Nephron progenitor cell (in vitro differentiated cells): ENCODE measurements around the gene HTR5A.

ENCODE experiments used
- DNase-seq: peaks from one replicate; pipeline ENCODE4 v3.0.0; 2021
- H3K27ac Mint-ChIP-seq: 2 replicates; pipeline ENCODE4 v1.8.0; 2021; ENCODE audit warnings: mild to moderate bottlenecking, moderate library complexity, mixed read lengths
- H3K27me3 Mint-ChIP-seq: 2 replicates; pipeline ENCODE4 v1.8.0; 2021; ENCODE audit warnings: mild to moderate bottlenecking, low read depth, mixed read lengths; ENCODE audit not compliant: poor library complexity
- H3K36me3 Mint-ChIP-seq: 2 replicates; pipeline ENCODE4 v1.8.0; 2021; ENCODE audit warnings: low read depth, mixed read lengths
- H3K4me1 Mint-ChIP-seq: 2 replicates; pipeline ENCODE4 v1.8.0; 2021; ENCODE audit warnings: mixed read lengths
- H3K4me3 Mint-ChIP-seq: 2 replicates; pipeline ENCODE4 v1.8.0; 2021; ENCODE audit warnings: mild to moderate bottlenecking, moderate library complexity, mixed read lengths
- H3K9me3 Mint-ChIP-seq: 2 replicates; pipeline ENCODE4 v1.8.0; 2021; ENCODE audit warnings: mild to moderate bottlenecking, moderate library complexity, mixed read lengths
- CTCF ChIP-seq: fragments of 200-600 bp; sonication (generic); IDR thresholded peaks from 2 replicates; pipeline ENCODE4 v1.5.0; 2021; ENCODE audit warnings: antibody characterized with exemption

Gene HTR5A

GRCh38 chr7:155093596-155093995 is 23.5 kb downstream of the HTR5A start:
- no peak for TF ChIP-seq CTCF
- Mint-ChIP-seq H3K4me1 (peaks cover 6% of the 10 kb centered on the region), H3K27ac (no peak overlapping the region), H3K27me3 (peaks cover 20% of the 10 kb centered on the region), H3K4me3 (no peak overlapping the region), H3K36me3 (no peaks in the 10 kb centered on the region), H3K9me3 (peaks cover 13% of the 10 kb centered on the region)
- DNase-seq = no peak

- Mint-ChIP-seq H3K4me3 (no peak overlapping the region), H3K4me1 (peaks cover 6% of the 10 kb centered on the region), H3K36me3 (no peaks in the 10 kb centered on the region), H3K27me3 (peaks cover 21% of the 10 kb centered on the region), H3K9me3 (peaks cover 13% of the 10 kb centered on the region), H3K27ac (no peak overlapping the region)
- no peak for TF ChIP-seq CTCF
- DNase-seq = no peak
These were observed 24.6 kb downstream of the HTR5A start for GRCh38 chr7:155094636-155095135.

- Mint-ChIP-seq H3K27me3 (peaks cover 27% of the 10 kb centered on the region), H3K4me3 (no peak overlapping the region), H3K27ac (no peak overlapping the region), H3K9me3 (peaks cover 13% of the 10 kb centered on the region), H3K36me3 (no peaks in the 10 kb centered on the region), H3K4me1 (no peaks in the 10 kb centered on the region)
- TF ChIP-seq CTCF = no peak
- no peak for DNase-seq
These were observed 27.2 kb downstream of the HTR5A start for GRCh38 chr7:155097338-155097737.

- no peaks in the 10 kb centered on the region for H3K36me3 Mint-ChIP-seq
- no peak for DNase-seq
- H3K9me3 Mint-ChIP-seq = no peaks in the 10 kb centered on the region
- H3K27ac Mint-ChIP-seq = no peak overlapping the region
- H3K4me1 Mint-ChIP-seq = peaks cover 4% of the 10 kb centered on the region
- no peak for TF ChIP-seq CTCF
- no peak overlapping the region for H3K4me3 Mint-ChIP-seq
- peaks cover 26% of the 10 kb centered on the region for H3K27me3 Mint-ChIP-seq
These were observed 33.7 kb downstream of the HTR5A start for GRCh38 chr7:155103839-155104238.

DNA sequence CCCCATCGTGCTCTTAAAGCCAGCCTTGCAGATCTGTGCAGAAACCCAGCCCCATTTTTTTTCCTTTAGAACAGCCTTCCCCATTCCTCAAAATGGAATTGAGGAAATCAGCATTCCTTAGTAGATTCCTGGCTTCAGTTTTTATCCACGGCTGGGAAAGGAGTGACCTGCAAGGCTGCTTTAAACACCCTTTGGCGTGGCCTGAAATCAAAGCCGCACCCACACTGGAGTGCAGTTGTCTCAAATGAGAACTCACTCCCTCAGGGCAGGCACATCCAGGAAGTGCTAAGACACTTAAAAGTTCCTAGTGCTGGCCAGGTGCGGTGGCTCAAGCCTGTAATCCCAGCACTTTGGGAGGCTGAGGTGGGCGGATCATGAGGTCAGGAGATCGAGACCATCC is 34.8 kb downstream of the HTR5A start:
- Mint-ChIP-seq H3K4me3 (no peak overlapping the region), H3K27me3 (peaks cover 34% of the 10 kb centered on the region)

More for the DNA sequence above, 34.8 kb downstream of the HTR5A start:
- Mint-ChIP-seq H3K36me3 (no peaks in the 10 kb centered on the region), H3K9me3 (no peaks in the 10 kb centered on the region), H3K4me1 (peaks cover 4% of the 10 kb centered on the region), H3K27ac (no peak overlapping the region)
- TF ChIP-seq CTCF = no peak
- DNase-seq = no peak
